Lower lobe of right lung (tissue), 2 donors: ENCODE results near the gene HAPLN2. TPM values are rescaled to one million over a fixed set of nuclear protein-coding genes. Genes with fewer than 3 reads are reported as not detected.

Source experiments
- ATAC-seq, 2 donors: fragments of 200-7000 bp; cut with Tn5 transposase; one replicate each; pipeline ENCODE4 v1.9.1; 2020 to 2022; ENCODE audit warnings: mild to moderate bottlenecking in 2 of 2, moderate library complexity in 2 of 2
- DNase-seq: peaks from one replicate; pipeline ENCODE4 v3.0.0-alpha.2; 2020
- H3K27ac ChIP-seq: fragments of 200-600 bp; one replicate; pipeline ENCODE4 v1.8.0; 2022
- H3K27me3 ChIP-seq: fragments of 200-600 bp; one replicate; pipeline ENCODE4 v1.8.0; 2022; ENCODE audit warnings: low read depth
- H3K36me3 ChIP-seq: fragments of 200-600 bp; one replicate; pipeline ENCODE4 v1.8.0; 2022; ENCODE audit warnings: mild to moderate bottlenecking
- H3K4me1 ChIP-seq: fragments of 200-600 bp; one replicate; pipeline ENCODE4 v1.8.0; 2022
- H3K4me3 ChIP-seq: fragments of 200-600 bp; one replicate; pipeline ENCODE4 v1.8.0; 2022; ENCODE audit warnings: mild to moderate bottlenecking
- H3K9me3 ChIP-seq: fragments of 200-600 bp; one replicate; pipeline ENCODE4 v1.8.0; 2022
- intact Hi-C: fragments of 100-400 bp; cut with DNase I; formaldehyde crosslinking; loops from one replicate; pipeline ENCODE4 v1.11.0; 2022
- total RNA-seq: library from RNA; stranded (reverse); fragmentation: NEBNext Ultra II Directional; extraction: Animal tissue kit (Norgen Biotek cat#: 25700); gene quantifications from one replicate; pipeline ENCODE4 v1.2.1, GENCODE V29; 2021
- TF ChIP-seq, protein P1 (sequence below): fragments of 200-600 bp; IDR thresholded peaks from one replicate; pipeline ENCODE4 v1.8.0; 2022; ENCODE audit warnings: antibody characterized with exemption, mild to moderate bottlenecking
- donor health status: DM: no; HTN: yes; CAD: no; lungs with severe emphysema.

Gene HAPLN2
- total RNA-seq, 1 donor from 2014 or later, result 0.21 TPM

DNA sequence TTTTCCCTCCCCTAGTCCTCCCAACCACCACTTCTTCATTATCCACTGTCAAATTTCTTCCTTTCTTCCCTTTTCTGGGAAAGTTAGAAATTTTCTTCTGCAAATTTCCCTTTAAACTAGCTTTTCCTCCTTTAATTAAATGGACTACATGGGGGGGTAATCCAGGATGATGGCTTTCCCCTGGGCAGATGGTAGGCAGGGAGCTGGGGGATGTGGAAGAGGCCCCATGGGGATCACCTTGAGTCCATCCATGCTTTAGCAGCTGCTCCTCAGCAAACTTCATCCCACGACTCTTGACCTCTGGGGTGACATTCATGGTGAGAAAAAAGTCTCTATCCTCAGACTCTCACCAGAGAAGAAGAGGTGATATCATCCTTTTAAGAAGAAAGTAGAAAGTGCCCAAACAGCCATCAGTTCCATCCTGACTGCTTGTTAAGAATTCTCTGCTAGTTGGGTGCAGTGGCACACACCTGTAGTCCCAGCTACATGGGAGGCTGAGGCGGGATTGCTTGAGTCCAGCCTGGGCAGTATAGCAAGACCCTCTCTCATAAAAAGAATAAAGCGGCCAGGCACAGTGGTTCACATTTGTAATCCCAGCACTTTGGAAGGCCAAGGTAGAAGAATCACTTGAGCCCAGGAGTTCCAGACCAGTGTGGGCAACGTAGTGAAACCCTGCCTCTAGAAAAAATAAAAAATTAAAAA, 20.3 kb upstream of the HAPLN2 start:
- H3K4me3 ChIP-seq, result no peak overlapping the region
- TF ChIP-seq, protein P1, sequence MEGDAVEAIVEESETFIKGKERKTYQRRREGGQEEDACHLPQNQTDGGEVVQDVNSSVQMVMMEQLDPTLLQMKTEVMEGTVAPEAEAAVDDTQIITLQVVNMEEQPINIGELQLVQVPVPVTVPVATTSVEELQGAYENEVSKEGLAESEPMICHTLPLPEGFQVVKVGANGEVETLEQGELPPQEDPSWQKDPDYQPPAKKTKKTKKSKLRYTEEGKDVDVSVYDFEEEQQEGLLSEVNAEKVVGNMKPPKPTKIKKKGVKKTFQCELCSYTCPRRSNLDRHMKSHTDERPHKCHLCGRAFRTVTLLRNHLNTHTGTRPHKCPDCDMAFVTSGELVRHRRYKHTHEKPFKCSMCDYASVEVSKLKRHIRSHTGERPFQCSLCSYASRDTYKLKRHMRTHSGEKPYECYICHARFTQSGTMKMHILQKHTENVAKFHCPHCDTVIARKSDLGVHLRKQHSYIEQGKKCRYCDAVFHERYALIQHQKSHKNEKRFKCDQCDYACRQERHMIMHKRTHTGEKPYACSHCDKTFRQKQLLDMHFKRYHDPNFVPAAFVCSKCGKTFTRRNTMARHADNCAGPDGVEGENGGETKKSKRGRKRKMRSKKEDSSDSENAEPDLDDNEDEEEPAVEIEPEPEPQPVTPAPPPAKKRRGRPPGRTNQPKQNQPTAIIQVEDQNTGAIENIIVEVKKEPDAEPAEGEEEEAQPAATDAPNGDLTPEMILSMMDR, result no peak
- no peak for ATAC-seq
- DNase-seq, result no peak
- intact Hi-C loops, result no loop called here
- H3K27me3 ChIP-seq, result no peaks in the 10 kb centered on the region
- H3K9me3 ChIP-seq, result no peaks in the 10 kb centered on the region
- H3K36me3 ChIP-seq, result peaks cover 48% of the 10 kb centered on the region
- peaks cover 18% of the 10 kb centered on the region for H3K4me1 ChIP-seq
- no peak overlapping the region for H3K27ac ChIP-seq

DNA sequence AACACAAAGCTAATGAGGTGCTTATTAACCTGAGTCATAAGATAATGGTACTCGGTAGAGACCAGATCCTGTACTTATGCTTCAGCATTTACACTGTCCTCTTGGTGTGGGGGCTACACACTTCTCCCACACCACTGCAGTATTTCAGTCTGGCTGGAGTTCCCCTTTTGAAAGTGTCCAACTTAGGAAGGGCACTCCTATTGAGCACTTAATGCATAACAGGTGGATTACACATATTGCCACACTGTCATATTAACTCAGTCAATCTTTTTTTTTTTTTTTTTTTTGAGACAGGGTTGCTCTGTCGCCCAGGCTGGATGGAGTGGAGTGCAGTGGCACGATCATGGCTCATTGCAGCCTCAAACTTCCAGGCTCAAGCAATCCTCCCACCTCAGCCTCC, 19.4 kb upstream of the HAPLN2 start:
- no peak for DNase-seq
- Histone ChIP-seq H3K27ac (no peak overlapping the region), H3K36me3 (peaks cover 42% of the 10 kb centered on the region), H3K9me3 (no peaks in the 10 kb centered on the region), H3K27me3 (no peaks in the 10 kb centered on the region), H3K4me1 (peaks cover 18% of the 10 kb centered on the region), H3K4me3 (no peak overlapping the region)
- peak in 1 of 2 donors; percentile 10 for ATAC-seq
- intact Hi-C loops, result no loop called here
- TF ChIP-seq, protein P1, result no peak

DNA sequence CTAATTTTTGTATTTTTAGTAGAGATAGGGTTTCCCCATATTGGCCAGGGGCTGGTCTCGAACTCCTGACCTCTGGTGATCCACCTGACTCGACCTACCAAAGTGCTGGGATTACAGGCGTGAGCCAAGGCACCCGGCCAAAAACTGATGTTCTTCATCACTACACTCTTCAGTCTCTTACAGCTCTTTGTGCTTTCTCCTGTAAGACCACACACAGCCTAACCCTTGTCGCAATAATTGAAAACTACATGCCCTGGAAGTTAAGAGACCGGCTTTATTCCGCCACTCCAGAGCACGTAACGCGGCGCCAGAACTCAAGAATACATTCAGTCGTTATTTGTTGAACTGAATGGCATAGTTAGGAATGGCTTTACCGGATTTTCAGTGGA, 18.5 kb upstream of the HAPLN2 start:
- ATAC-seq, result peak in 1 of 2 donors; percentile 18
- Histone ChIP-seq H3K4me1 (peaks cover 18% of the 10 kb centered on the region), H3K9me3 (no peaks in the 10 kb centered on the region), H3K4me3 (peak overlapping the region; percentile 76), H3K36me3 (peaks cover 33% of the 10 kb centered on the region), H3K27ac (peak overlapping the region; percentile 77), H3K27me3 (no peaks in the 10 kb centered on the region)
- no peak for DNase-seq
- intact Hi-C loops, result no loop called here
- TF ChIP-seq, protein P1, result no peak

DNA sequence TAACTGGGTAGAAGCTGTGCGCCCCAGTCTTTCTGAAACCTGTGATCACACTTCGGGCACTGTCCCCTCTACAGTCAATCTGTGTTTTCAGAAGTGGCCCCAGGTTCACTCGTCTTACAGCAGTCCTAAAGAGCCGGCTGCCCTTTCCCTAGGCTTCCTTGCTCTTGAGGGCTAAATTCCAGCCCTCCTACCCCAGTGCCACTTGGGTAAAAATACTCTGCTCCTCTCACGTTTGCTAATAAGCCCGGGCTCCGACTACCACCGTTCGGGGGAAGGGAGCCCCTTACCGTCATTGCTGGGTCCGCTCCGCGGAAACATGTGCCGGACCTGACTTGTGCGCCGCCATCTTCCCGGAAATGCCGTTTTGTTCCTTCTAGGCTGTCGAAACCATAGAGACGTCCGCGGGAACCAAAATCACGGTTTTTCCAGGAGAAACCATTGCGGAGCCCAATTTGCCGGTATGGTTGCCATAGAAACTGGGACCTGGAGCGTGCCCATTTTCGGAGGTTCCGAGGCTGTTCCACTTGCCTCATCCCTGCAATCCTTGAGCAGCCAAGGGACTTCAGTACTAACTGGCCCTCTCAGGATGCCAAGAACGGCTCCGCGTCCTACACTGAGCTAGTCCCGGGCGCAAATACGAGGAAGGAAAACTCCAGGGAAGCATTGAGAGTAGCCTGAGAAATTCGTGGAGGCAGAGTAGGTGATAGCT, 17.9 kb upstream of the HAPLN2 start, which contains the start of gene GPATCH4:
Gene GPATCH4 (minus strand): TSS at position 358 of the 709 bp plus-strand sequence.
- intact Hi-C loops, result no loop called here

DNA sequence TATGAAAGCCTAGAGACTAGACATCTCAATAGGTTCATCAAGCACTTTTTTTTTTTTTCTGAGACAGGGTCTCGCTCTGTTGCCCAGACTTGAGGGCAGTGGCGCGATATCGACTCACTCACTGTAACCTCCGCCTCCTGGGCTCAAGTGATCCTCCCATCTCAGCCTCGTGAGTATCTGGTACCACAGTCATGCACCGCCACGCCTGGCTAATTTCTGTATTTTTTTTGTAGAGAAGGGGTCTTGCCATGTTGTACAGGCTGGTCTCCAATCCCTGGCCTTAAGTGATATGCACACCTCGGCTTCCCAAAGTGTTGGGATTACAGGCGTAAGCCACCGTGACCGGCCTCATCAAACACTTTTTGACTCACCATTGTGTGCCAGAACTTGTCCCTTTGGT, 17.3 kb upstream of the HAPLN2 start:
- Histone ChIP-seq H3K27me3 (no peaks in the 10 kb centered on the region), H3K27ac (peak overlapping the region; percentile 77)
- TF ChIP-seq, protein P1, result no peak

More for the DNA sequence above, 17.9 kb upstream of the HAPLN2 start, which contains the start of gene GPATCH4:
- TF ChIP-seq, protein P1, result no peak
- DNase-seq (peak; percentile 83), ATAC-seq (peak; percentile 88 to 95)
- Histone ChIP-seq H3K4me3 (peak within 1 kb of the TSS; percentile 76), H3K27ac (peak within 1 kb of the TSS; percentile 77), H3K4me1 (peaks cover 18% of the 10 kb centered on the region), H3K36me3 (peaks cover 27% of the 10 kb centered on the region), H3K9me3 (no peaks in the 10 kb centered on the region), H3K27me3 (no peaks in the 10 kb centered on the region)

More for the DNA sequence above, 17.3 kb upstream of the HAPLN2 start:
- no peaks in the 10 kb centered on the region for H3K9me3 ChIP-seq
- DNase-seq (no peak), ATAC-seq (peak in 1 of 2 donors; percentile 7)
- peaks cover 21% of the 10 kb centered on the region for H3K36me3 ChIP-seq
- peak overlapping the region; percentile 76 for H3K4me3 ChIP-seq
- peaks cover 18% of the 10 kb centered on the region for H3K4me1 ChIP-seq
- intact Hi-C loops, result no loop called here
